NCI-H2081 treated with DMSO at 0.1 percent for 48 hours (cell line): ENCODE data around the gene GOLGA1.

ENCODE experiments used
- DNase-seq: peaks from one replicate; lab custom pipeline; 2025; lab: John Stamatoyannopoulos, UW

The GOLGA1 gene

DNA sequence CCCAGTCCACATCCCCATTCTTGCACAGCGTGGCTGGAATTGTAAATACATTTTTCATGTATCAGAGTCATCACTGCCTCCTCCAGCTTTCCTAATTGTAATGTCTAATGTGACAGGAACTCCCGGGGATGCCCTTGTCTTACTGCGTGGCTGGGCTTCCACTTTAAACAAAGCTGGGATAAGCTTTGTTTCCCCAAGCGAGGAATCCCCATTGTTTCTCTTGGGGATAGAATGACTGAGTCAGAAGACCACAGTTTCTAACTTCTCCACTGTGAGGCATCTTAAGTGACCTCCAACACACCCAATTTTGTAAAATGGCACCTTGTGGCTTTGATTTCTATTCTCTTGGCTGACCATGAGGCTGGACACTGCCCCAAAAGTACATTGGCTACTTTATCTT, 56.5 kb downstream of the GOLGA1 start:
- DNase-seq, result no peak

DNA sequence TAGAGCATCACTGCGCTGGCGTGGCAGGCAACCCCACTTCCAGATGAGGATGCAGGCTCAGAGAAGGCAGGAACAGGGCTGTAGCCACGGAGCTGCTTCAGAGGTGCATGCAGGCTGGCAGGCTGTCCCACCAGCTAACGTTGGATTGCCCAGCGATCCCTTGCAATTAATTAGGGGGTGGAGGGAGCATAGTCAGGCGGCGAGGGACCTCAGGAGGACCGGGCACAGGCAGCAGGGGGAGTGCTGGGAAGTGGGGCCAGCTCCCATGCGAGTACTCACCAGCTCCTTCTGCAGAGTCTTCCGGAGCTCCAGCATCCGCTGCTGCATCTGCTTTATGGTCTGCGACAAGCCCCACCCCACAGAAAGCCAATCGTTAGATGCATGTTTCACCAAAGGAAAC, 58.7 kb downstream of the GOLGA1 start:
- DNase-seq, result no peak

DNA sequence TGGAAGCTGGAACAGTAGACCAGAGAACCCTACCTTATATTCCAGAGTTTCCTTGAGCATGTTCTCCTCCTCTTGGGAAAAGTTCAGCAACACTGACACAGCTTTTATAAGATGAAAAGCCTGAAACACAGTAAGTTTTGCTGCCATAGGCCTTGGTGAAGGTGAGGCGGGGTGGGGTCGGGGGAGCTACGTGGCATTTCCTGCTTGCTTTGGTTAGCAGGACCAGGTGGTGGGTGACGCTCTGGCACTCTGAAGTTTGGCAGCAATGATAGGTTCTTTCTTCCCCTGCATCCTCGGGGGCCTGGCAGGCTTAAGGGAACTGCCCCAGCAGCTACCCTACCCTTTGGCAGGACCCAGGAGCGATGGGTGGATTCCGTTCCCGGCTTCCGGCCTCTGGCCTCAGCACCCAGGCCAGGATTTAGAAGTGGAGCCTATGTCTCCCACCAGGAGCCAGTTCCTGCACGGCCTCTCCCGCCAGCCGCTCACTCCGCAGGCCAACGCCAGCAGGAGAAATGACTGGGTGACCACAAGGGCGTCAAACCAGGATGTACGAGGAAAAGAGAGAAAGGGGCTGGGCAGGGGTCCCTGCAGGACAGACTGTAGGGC, 59.6 kb downstream of the GOLGA1 start:
- DNase-seq, result no peak

GRCh38 chr9:124880501-124880900, 60.4 kb downstream of the GOLGA1 start:
- no peak for DNase-seq

GRCh38 chr9:124879226-124879625, 61.7 kb downstream of the GOLGA1 start:
- no peak for DNase-seq

GRCh38 chr9:124878518-124878917, 62.4 kb downstream of the GOLGA1 start:
- no peak for DNase-seq

DNA sequence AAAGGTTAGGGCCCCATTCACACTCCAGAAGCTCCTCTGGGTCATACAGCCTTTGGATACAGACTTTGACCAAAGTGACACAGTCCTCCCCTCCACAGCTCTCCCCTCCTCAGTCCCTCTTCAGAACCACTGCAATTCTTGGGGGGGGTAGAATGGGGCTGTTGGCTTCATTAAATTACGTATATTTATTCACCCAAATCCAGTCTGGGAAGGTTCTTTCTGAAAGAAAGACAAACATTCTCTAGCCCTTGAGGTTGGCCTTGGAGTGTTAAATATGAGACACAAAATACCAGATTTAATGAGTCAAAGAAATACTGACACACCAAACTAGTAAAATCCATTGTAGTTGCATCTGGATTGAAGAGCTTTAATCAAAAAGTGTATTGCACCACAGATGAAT, 62.9 kb downstream of the GOLGA1 start:
- no peak for DNase-seq

DNA sequence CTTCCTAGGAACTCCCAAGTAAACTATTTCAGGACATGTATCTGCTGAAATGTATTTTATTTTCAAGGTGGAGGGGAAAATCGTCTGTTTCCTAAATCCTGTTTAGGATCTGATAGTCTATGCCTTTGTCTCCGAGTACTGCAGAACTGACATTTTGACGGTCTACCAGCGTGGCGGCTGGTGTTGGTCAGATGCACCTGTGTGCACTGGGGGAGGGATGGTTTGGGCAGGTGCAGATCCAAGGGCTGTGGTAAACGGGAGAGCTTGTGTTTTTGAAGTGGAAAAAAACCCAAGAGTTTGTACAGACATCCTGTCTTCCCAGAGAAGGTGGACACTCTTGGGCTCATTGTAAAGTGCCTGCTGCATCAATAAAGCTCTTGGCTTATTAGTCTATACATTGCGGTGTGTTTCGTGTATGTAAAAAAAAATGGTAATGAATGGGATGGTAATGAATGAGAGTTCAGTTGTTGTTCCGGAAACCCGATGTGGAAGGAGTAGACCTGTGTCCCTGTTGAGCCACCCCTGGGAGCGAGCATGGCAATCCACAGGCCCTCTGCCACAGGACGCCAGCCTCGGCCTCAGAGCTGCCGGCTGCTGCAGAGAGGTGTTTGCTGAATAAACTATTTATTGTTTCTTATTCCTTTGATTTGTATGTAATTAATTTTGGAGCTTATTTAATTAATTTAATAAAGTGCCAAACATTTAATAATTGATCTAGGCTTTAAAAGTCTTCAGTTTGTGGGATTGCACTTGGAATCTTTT, 63.7 kb downstream of the GOLGA1 start:
- no peak for DNase-seq

GRCh38 chr9:124875501-124875900, 65.4 kb downstream of the GOLGA1 start:
- no peak for DNase-seq

GRCh38 chr9:124873664-124874063, 67.2 kb downstream of the GOLGA1 start:
- no peak for DNase-seq

GRCh38 chr9:124871156-124871561, 69.7 kb downstream of the GOLGA1 start:
- no peak for DNase-seq

DNA sequence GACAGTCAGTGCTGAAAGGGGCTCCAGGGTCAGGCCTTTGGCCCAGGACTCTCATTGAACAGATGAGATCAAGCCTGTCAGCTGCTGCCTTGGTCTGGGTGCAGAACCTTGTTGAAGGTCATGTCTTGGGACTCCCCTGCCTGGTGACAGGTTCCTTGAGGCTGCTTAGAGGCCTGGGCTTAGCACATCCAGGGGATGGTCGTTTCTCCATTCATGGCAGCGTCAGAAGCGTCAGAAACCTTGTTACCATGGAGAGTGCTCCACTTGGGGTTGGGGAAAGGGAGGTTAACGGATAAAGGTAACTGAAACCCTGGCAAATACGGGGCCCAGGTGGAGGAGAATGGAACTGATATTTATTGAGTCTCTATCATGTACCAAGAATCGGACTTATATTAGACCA, 70.2 kb downstream of the GOLGA1 start:
- DNase-seq, result no peak

- no peak for DNase-seq
These were observed 70.8 kb downstream of the GOLGA1 start for GRCh38 chr9:124869986-124870560.

DNA sequence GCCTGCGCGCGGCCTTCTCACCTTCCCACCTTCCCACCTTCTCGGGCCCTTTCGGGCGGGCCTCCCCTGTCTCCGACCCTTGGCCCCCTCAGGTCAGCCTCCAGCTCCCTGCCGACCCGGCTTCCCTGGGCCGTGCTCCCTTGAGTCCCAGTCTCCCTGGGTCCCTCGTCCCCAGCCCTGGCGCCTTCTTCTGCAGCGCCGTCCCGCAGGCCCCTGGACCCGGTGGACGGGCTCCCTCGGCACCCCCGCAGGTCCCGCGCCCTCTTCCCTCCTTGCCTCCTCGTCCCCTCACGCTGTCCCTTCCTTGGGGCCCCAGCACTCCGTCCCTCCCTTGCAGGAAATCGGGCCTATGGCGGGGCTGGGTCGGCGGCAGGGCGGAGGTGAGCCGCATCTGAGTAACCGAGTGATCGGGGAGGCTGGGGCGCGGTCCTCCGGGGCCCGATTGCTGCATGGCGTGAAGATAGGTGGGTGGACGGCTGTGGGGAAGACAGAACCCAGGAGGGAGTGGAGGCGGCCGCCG, 71.4 kb downstream of the GOLGA1 start:
- no peak for DNase-seq

- peak; percentile 45 for DNase-seq
These were observed 72.1 kb downstream of the GOLGA1 start for GRCh38 chr9:124868511-124869465.

GRCh38 chr9:124863371-124863871, 77.5 kb downstream of the GOLGA1 start:
- no peak for DNase-seq

DNA sequence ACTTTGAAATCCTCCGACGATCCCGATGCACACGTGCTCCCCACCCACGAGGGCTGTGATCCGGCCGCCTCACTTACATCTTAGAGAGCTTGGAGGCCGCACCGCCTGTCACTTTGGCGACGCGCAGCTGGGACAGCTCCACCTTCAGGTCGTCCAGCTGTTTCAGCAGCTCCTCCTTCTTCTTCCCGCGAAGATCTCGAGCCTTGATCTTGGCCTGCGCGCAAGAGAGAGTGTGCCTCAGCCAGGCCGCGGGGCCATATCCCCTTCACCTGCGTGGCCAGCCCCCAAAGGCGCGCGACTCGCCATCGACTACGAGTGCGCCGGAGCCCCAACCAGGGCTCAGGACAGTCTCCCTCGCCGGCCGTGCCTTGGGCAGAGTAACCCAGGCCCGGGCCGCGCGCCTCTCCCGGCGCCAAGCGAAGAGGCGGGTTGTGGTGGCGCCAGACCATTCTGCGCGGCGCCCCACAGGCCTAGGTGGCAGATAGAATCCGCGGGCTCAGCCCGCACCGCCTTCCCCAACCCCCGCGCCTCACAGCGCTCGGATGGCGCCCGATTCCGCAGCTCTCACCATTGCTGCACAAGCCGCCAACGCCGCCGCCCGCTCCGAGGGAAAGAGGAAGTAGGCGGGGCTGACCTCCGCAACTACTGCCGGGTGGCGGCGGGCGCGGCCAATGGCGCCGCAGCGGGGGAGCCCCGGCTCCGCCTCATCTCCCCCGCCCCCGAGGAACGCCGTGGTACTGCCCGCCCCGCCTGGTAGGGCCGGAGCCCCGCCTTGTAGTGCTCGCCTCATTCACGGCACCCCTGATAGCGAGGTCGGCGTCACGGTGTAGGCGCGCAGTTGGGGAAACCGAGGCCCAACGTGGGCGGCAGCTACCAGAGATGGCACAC, 79.3 kb downstream of the GOLGA1 start, which contains the start of the genes ARPC5L and RPL35:
Gene ARPC5L, plus strand, starts transcription at position 789 of the 888 bp plus-strand sequence. CDS start 7,161 bp downstream, outside the sequence.
Gene RPL35, minus strand, starts transcription at position 616 of the 888 bp plus-strand sequence. Its CDS starts 45 bp downstream, at position 571.
- DNase-seq, result peak; percentile 71

DNA sequence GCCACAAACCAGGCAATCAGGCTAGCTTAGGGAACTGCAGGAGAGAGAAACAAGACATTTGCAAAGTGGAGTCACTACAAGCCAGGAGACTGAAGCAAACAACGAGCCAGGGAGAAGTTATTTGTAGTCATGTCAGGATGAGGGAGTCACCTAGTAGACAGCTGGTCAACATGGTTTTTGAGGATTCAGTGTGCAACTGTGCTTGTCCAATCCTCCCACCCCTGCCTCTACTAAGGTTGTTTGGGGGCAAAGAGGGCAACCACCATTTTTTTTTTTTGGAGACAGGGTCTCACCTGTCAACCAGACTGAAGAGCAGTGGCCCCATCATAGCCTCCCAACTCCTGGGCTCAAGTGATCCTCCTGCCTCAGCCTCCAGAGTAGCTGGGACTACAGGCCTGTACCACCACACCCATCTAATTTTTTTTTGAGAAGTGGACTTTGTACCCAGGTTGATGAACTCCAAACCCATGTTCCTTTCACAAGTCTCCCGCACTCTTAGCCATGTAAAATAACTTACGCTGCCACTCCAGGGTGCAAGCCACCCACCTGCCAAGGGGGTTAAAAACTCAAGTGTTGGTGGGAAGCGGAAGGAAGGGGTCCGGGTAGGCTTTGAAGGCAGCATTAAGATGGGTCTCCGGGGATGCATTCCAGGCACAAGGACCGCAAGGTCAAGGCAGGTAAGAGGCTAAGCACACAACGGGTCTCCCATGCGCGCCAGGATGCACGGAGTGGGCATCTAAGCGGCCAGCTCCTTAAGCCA, 80.1 kb downstream of the GOLGA1 start:
- DNase-seq, result no peak

- no peak for DNase-seq
These were observed 80.9 kb downstream of the GOLGA1 start for GRCh38 chr9:124859803-124860581.
